IPS-11a (cell line): ENCODE results near the gene SREBF1.

Experiments used
- H3K4me3 ChIP-seq: one replicate; pipeline ENCODE4 v1.5.1; 2013; ENCODE audit warnings: low read depth, low read length, control low read depth

SREBF1 gene

DNA sequence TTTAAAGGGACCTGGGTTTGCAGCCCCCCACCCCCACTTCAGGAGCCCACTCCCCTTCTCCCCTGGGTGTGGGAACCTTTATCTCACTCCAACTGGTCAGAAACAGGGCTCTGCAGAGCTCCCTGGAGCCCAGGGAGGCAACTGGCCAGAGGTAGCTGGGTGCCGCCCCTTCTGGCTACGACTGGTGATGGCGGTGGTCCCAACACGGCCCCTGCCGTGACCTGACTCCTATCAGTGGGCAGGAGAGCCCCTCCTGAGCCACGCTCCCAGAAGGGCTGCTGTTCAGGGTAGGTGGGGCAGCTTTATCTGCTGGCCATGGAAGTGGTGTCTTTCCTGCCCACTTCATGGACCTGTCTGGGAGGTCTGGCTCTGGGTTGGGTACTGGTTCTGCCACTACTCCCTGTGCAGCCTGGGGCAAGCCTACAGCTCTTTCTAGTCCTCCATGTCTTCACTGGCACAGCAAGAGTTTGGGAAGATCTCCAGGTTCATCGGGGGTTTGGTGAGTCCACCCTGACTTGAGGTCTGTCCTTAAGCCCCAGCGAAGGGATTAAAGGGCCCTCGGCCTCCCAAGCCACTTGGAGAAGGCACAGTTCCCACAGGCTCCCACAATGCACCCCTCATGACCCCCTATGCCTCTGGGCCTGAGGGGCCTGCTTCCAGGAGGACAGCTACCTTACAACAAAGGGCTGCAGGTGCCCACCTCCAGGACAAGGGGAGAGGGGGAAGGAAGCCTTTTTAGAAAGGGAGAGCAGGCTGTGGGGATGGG is 5.5 kb upstream of the SREBF1 start:
- no peak overlapping the region for H3K4me3 ChIP-seq

DNA sequence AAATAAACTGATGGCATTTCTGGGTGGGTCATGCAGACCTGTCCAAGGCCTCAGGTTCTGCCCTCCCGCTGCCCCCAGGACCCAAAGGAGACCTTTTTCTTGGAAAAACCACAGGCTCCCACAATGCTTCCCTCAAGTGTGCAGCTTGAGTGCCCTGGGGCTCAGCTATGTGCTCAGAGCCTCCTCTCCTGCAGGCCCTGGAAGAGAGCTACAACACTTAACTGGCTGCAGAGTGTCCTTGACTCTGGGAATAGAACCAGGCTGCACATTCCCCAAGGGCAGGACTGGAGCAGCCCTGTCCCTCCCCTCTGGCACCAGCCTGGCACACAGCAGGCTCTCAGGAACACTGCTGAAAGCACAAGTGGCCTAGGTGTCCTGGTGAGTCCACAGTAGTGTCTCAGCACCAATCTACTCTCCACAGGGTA is 4.8 kb upstream of the SREBF1 start:
- H3K4me3 ChIP-seq = no peak overlapping the region

DNA sequence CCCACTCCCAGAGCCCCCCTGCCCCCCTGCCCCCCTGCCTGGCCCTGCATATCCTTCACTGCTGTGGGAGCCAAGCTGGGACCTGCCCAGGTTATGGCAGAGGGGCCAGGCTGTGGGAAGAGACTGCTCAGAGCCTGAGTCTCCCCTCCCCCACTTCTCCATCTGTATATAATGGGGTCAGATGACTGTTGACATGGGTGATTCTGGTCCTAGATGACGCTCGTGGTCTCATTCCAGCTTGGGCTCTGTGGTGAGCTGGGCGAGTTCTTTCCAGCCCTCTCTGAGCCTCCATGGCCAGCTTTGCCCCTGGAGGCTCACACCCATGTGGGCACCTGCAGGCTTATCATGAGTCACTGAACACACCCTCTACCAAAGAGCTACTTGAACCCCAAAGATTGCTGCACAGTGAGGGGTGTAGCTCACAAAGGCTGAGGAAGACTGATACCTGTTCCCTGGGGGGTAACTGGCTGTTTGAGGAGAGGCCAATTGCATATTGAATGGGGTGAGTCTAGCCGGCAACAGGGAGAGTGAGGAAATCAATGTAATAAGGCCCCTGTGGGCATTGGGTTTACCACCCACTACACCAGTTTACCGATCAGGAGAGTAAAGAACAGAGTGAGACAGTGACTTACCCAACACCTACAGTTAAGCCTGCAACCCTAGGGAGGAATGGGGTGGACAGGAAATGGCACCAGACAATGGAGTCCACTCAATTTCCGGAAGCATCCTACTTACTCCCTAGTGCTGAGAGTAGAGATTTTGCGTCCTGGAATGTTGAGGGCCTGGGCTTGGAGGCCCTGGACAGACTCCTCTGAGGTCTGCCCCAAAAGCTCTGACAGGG is 4.2 kb upstream of the SREBF1 start:
- no peak overlapping the region for H3K4me3 ChIP-seq

DNA sequence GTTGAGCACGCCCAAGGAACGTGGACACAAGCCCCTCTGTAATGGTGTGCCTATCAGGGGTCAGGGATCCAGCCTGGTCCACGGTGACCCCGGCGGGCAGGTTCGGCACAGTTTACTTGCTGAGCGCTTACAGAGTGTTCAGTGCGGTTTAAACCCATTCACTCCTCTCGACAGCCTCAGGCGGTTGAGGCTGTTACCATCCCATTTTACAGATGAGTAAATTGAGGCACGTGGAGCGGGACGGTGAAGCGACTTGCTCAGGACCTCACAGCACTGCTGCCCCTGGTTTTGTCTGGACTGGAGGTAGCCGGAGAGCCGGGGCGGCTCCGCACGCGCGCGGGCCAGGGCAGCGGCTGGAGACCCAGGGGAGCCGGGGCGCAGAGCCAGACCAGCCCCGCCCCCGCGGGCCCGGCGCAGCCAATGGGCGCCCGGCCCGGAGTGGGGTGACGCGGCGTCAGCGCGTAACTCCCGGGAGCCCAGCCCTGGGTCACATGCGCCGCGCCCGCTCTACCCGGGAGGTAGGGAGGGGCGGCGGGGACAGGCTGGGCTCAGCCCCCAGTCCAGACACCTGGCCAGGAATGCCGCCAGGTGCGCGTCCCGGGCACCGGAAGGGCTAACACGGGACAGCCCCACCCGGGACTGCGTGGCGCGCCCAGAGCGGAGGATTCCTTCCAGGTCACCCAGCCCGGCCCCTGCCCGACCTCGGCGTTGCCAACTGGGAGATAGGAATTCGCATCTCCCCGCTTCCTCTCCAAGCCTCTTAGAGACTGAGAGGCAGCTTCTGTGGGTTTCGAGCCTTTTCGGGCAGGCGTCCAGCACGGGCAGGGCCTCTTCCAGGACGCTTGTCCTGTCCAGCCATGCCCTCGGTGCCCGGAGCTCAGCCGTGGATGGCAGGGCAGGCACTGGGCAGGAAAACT is 3.3 kb upstream of the SREBF1 start:
- peak overlapping the region; percentile 24 for H3K4me3 ChIP-seq

DNA sequence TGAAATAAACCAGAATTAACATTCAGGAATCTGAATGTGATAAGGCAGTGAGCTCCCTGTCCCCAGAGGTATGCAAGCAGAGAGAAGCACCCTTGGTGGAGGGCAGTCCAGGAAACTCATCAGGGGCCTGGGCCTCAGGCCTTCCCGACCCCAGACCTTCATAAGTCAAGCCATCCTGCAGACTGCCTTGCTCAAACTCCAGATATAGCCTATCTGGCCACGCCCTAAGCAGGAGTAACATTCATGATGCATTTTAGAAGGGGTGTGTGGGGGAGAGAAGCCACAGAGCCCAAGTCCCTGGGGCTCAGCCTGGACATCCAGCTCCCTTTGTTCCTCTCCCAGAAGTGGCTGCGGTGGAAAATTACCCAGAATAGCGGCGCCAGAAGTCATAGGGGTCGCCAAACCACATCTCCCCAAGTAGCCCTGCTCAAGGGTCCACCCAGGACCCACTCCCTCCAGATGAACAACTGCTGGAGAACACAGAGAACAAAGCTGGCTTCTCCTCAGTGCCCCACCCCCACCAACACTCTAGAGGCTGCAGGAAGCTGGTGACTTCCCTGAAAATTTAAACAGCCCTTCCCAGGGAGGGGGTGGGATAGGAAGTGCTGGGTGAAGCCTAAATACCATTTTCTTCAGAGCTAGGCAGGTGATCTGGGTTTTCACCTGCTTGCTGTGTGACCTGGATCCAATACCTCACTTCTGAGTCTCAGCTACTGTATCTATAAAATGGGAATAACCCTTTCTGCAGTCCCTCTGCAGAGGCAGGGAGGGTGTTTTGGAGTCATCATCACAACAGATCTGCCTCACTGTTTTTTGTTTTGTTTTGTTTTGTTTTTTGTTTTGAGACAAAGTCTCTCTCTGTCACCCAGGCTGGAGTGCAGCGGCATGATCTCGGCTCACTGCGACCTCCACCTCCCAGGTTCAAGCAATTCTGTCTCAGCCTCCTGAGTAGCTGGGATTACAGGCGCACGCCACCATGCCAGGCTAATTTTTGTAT is 1.5 kb upstream of the SREBF1 start:
- no peak overlapping the region for H3K4me3 ChIP-seq

DNA sequence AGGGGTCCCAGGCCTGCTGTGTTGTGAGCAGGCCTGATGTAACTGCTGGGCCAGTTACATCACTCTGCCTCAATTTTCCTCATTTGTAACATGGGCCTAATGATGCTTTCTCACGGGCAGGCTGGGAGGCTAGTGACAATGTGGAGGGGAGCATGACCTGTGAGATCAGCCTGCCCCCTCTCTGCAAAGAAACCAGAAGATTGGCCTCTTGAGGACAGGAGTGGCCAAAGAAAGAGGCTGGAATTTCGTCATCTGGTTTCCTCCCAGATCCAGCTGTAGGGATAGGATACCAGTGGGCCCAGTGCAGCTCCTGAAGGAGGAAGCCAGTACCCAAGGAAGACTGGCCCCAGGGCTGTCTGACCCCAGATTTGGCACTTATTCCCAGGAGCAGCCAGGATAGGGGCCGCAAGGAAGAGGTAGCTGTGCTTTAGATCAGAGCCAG is 615 bp upstream of the SREBF1 start:
- H3K4me3 ChIP-seq = no peak overlapping the region

DNA sequence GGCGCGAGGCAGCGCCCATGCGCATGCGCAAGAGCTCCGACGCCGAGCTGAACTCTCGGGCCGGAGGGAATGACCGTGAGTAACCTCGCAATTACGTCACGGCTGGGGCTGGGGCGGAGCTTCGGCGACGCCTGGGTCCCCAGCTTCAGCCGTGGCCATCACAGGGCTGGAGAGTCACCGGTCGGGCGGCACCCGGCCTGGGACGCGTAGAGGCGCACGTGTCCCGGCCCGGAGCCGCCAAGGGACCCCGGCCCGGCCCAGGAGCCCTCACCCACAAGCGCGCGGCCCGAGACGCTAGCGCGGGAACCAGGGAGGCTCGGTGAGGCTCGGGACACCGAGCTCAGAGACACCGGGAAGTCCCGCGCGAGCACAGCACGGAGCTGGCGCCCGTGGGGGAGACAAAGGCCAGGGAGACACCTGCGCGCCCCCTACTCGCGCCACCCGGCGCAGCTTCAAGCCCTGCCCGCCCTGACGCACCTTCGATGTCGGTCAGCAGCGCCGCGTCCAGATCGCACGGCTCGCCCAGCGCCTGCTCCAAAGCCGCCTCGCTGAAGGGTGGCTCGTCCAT is 452 bp downstream of the SREBF1 start:
- peak overlapping the region; percentile 89 for H3K4me3 ChIP-seq

DNA sequence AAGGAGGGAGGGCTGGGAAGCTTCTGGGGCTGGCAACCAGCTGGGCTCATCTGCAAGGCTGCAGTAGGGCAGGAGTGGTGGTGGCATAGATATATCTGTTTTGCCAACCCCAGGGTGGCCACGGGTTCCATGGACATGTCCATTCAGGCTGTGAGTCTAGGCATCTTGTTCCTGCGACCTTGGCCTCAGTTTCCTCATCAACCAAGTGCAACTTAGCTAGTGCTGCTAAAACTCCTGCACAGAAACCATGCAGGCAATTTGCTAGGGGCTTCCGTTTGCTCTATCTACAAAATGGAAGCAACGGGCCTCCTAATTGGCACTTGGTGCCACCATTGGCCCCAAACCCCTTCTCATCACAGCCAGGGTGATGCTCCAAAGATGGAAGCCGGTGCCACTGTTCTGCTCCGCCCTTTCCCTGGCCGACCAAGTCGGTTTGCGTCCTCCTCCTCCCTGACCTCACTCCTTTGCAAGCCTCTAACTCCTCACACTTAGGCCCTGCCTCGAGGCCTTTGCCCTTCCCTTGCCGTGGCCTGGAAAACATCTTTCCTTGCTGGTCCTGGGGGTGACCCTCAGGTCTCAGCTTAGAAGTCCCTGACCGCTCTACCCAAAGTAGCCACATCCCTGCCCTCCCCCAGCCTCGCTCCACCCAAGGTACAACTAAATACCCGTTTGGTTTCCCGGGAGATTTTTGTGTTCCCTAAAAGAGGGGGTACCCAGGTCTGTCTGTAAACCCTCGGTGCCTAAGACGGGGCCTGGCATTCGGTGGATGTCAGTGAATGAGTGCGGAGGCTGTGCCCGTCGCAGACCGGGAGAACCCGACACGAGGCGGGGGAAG is 1.2 kb downstream of the SREBF1 start:
- H3K4me3 ChIP-seq = peak overlapping the region; percentile 89

DNA sequence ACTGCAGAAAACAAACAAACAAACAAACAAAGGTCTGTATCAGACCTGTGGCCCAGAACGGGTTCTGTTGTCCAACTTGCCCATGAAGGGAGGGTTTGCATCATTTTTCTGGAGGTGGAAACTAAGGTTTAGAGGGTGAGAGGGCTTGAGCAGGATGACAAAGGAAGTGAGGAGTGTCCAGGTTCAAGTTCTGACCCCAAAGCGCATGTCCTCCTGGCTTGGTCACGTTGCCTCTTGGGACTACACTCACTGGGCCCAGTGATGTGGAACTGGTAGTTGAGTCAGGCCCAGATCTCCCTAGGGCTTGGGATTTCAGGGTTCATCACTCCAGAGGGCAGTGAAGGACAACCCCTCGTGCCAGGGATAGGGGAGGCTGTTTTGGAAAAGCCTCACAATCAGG is 1.8 kb downstream of the SREBF1 start:
- H3K4me3 ChIP-seq = no peak overlapping the region

DNA sequence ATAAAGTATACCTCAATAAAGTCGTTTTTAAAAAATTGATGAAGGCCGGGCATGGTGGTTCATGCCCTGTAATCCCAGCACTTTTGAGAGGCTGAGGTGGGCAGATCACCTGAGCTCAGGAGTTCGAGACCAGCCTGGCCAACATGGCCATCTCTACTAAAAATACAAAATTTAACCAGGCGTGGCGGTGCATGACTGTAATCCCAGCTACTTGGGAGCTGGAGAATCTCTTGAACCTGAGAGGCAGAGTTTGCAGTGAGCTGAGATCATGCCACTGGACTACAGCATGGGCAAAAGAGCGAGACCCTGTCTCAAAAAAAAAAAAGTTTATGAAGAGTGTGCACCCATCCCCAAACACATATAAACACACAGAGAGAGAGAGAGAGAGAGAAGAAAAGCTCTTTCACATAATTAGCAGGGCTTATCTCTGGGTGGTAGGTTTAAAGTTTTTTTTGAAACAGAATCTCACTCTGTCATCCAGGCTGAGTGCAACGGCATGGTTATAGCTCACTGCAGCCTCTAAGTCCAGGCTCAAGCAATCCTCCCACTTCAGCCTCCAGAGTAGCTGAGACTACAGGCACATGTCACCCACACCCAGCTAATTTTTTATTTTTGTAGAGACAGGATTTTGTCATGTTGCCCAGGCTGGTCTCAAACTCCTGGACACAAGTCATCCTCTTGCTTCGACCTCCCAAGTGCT is 3.0 kb downstream of the SREBF1 start:
- H3K4me3 ChIP-seq = no peak overlapping the region

DNA sequence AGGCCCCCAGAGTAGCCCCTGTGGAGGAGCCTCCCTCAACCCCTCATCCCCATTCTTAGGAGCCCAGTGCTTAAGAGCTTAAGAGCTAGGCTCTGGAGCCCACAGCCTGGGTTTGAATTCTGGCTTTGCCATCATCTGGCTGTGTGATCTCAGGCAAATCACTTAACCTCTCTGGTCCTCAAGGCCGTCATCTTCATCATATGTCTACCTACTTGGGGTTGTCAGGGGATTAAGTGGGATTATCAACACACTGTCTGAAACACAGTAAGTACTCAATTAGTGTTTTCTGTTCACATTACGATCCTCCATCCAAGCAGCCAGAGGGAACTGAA is 4.8 kb downstream of the SREBF1 start:
- no peak overlapping the region for H3K4me3 ChIP-seq

DNA sequence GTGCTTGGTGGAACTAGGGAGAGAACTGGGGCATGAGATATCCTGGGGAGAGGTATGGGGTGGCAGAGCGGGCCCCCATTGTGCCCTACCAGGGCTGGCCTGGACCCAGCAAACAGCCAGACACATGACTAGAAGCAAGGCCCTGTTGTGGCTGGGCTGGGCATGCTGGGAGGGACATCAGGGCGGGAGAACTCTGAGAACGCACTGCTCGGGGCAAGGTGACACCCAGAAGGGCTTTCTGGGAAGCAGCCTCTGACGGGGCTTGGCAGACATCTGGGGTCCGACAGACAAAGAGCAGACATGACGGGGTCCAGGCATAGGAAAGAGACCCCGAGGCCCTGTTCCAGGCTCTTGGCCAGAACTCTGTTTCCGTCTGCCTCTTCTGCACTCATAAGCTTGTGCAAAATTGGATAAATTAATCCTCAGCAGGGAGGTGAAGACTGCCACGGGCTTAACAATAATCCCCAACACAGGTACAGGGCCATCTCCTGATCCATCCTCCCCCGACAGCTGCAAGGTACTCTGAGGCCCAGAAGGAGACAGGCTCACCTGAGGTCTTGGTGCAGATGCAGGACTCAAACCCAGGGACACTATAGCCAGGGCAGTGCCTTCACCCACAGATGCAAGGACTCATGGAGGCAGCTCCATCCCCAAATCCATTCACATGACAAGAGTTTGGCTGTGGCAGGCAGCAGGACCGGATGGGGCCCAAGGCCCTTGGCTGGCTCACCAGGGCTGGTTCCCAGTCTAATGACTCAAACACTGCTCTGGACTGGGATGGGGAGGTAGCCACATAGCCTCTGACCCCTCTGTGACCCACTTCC is 5.4 kb downstream of the SREBF1 start:
- H3K4me3 ChIP-seq = no peak overlapping the region

DNA sequence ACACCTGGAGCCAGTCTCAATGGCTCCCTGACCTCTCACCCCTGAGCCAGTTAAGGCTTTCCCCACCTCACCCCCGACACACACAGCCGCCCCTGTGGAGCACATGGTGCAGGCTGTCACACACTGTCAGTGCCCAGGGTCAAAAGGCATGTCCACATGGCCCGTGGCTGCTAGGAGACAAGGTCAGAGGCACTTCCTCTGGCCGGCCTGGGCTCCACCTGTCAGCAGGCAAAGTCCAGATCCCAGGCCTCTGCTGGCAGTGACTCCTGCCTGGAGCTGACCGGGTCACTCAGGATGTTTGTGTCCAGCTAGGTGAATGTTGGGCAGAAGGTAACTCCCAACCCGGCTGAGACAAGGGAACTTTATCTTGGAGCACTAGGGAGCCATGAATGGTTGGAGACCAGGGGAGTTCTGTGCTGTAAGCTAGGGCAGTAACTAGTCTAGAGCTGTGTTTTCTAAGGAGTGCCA is 6.0 kb downstream of the SREBF1 start:
- H3K4me3 ChIP-seq = no peak overlapping the region

DNA sequence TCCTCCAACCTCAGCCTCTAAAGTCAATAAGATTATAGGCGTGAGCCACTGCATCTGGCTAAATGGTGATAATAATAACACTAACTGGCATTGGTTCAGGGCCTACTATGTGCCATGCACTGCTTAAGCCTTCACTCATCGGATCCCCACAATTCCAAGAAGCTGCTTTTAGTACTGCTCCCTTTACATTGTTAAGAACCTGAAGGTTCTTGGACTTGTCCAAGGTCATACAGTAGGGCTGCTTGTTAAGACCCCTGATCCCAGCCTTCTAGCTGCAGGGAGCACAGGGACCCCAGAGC is 6.6 kb downstream of the SREBF1 start:
- H3K4me3 ChIP-seq = no peak overlapping the region

DNA sequence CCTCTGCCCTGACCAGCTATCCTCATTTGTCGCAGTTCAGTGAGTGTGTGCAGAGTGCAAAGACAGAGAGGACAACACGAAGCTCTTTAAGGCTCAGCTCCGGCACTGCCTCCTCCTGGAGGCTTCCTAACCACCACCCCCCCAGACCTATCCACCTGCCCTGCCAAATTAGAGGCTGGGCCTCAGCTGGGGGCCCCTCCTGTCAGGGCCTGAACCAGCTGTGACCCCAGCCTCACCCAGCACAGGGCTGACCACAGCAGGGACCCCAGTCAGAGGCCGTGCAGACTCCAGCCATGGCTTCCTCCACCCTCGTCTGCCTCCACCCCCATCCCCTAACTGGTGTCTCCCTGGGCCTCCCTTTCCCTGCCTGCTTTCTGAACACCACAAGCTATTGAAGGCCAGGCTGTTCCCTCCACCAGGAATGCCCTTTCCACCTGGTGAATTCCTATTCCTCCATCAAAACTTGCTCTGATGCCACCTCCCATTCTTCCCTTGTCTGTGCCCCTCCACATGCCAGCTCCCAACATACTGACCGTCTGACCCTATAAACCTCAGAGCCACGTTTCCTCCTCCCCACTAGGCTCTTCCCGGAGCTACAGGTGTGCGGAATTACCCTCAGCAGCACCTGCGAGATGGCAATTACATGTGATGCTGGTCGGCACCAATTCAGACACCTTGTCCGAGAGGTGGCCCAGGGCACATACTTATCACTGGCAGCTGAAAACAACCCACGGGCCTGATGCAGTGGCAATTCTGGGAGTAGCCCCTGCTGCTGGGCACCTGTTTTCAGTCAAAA is 8.8 kb downstream of the SREBF1 start:
- no peak overlapping the region for H3K4me3 ChIP-seq

DNA sequence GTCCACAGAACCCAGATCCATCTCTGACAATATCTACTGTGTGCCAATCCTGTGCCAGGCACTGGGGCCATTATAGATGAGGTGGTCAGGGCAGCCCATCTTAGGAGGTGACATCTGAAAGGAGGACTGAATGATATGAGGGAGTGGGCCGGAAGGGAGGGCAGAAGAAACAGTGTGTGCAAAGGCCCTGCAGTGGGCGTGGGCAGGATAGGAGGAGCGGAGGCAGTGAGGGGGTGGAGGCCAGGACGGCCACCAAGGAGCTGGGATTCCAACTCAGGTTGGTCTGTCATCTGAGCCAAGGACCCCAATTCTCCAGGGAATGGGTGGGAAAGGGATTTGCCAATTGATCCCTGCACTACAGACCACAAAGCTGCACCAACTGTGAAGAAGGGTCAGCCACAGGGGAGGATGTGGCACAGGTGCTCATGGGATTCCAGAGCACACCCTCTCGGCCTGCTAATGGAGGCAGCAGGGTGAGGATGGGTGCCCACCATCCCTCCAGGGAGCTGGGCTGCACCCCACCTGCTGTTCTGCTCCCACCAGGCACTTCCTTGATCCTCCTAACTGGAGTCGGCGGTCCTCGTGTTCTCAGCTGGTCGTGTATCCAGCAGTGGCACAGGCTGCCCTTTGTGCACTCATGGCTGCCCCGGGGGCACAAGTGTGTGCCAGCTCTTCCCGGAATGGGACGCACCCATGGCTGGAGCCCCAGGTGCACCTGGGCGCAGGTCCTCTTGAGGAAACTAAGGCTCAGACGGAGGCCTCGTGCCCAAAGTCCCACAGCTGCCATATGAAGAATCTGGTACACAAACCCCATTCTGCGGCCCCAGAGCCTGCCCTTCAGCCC is 9.6 kb downstream of the SREBF1 start:
- H3K4me3 ChIP-seq = no peak overlapping the region
